Astrocyte (in vitro differentiated cells and primary cell): Measurements from ENCODE around the gene PTGR3. TPM values are rescaled to one million over a fixed set of nuclear protein-coding genes. Genes with fewer than 3 reads are reported as not detected.
A peak's percentile ranks its signal among the peaks of the same experiment; 100 is the strongest.

Source experiments
- DNase-seq: peaks from one replicate; pipeline ENCODE4 v3.0.0-alpha.2; 2010; ENCODE audit warnings: low read depth
- FAIRE-seq: peaks from 2 replicates; lab custom pipeline; 2011; peaks lifted over from hg19 to GRCh38; lab: Jason Lieb, UNC
- H2AFZ ChIP-seq: 2 replicates; pipeline ENCODE4 v1.6.0; 2012; ENCODE audit warnings: low read depth, low read length, inconsistent platforms
- H3K27ac ChIP-seq: 2 replicates; pipeline ENCODE4 v1.5.1; 2011; ENCODE audit warnings: low read depth, low read length, inconsistent platforms
- H3K27me3 ChIP-seq: 2 replicates; pipeline ENCODE4 v1.6.0; 2011; ENCODE audit warnings: low read length, inconsistent platforms; ENCODE audit not compliant: insufficient read depth
- H3K36me3 ChIP-seq: 2 replicates; pipeline ENCODE4 v1.5.1; 2011; ENCODE audit warnings: low read length, inconsistent platforms; ENCODE audit not compliant: insufficient read depth
- H3K4me1 ChIP-seq: 2 replicates; pipeline ENCODE4 v1.5.1; 2011; ENCODE audit warnings: low read length, inconsistent platforms; ENCODE audit not compliant: insufficient read depth
- H3K4me2 ChIP-seq: 2 replicates; pipeline ENCODE4 v1.6.0; 2012; ENCODE audit warnings: low read length, inconsistent platforms
- H3K4me3 ChIP-seq: 2 replicates; pipeline ENCODE4 v1.5.1; 2011; ENCODE audit warnings: low read depth, mild to moderate bottlenecking, low read length, inconsistent platforms; ENCODE audit not compliant: insufficient read depth
- H3K79me2 ChIP-seq: 2 replicates; pipeline ENCODE4 v1.6.0; 2012; ENCODE audit warnings: mild to moderate bottlenecking, low read length, inconsistent platforms; ENCODE audit not compliant: insufficient read depth
- H3K9ac ChIP-seq: 2 replicates; pipeline ENCODE4 v1.6.0; 2012; ENCODE audit warnings: mild to moderate bottlenecking, low read length, inconsistent platforms
- H3K9me3 ChIP-seq: 2 replicates; pipeline ENCODE4 v1.5.1; 2012; ENCODE audit warnings: low read depth, mild to moderate bottlenecking, low read length, inconsistent platforms; ENCODE audit not compliant: insufficient read depth
- H4K20me1 ChIP-seq: 2 replicates; pipeline ENCODE4 v1.6.0; 2012; ENCODE audit warnings: low read length, inconsistent platforms; ENCODE audit not compliant: insufficient read depth
- H3K27ac Mint-ChIP-seq: one replicate; pipeline ENCODE4 v1.8.0; 2021; ENCODE audit warnings: mild to moderate bottlenecking, mixed read lengths; ENCODE audit not compliant: unreplicated experiment
- H3K27me3 Mint-ChIP-seq: one replicate; pipeline ENCODE4 v1.8.0; 2021; ENCODE audit warnings: low read depth, mixed read lengths; ENCODE audit not compliant: unreplicated experiment
- H3K36me3 Mint-ChIP-seq: one replicate; pipeline ENCODE4 v1.8.0; 2021; ENCODE audit warnings: low read depth, mixed read lengths; ENCODE audit not compliant: unreplicated experiment
- H3K4me1 Mint-ChIP-seq: one replicate; pipeline ENCODE4 v1.8.0; 2021; ENCODE audit warnings: low read depth, mixed read lengths; ENCODE audit not compliant: unreplicated experiment
- H3K4me3 Mint-ChIP-seq: one replicate; pipeline ENCODE4 v1.8.0; 2021; ENCODE audit warnings: mild to moderate bottlenecking, moderate library complexity, mixed read lengths; ENCODE audit not compliant: unreplicated experiment
- H3K9me3 Mint-ChIP-seq: one replicate; pipeline ENCODE4 v1.8.0; 2021; ENCODE audit warnings: mild to moderate bottlenecking, mixed read lengths; ENCODE audit not compliant: unreplicated experiment
- EZH2 ChIP-seq: IDR thresholded peaks from 2 replicates; pipeline ENCODE4 v1.6.1; 2012; ENCODE audit warnings: mild to moderate bottlenecking, low read length, inconsistent platforms; ENCODE audit not compliant: insufficient read depth
- total RNA-seq: library from RNA; stranded (reverse); gene quantifications from 2 replicates; pipeline ENCODE4 v1.2.1, GENCODE V29; 2021
- TF ChIP-seq, protein P1 (sequence below): IDR thresholded peaks from 2 replicates; pipeline ENCODE4 v1.5.1; 2011; ENCODE audit warnings: low read depth, mild to moderate bottlenecking, inconsistent platforms, low read length, moderate library complexity; ENCODE audit not compliant: insufficient read depth

Gene PTGR3
- total RNA-seq, 1 donor from 2014 or later: 8.4 TPM

DNA sequence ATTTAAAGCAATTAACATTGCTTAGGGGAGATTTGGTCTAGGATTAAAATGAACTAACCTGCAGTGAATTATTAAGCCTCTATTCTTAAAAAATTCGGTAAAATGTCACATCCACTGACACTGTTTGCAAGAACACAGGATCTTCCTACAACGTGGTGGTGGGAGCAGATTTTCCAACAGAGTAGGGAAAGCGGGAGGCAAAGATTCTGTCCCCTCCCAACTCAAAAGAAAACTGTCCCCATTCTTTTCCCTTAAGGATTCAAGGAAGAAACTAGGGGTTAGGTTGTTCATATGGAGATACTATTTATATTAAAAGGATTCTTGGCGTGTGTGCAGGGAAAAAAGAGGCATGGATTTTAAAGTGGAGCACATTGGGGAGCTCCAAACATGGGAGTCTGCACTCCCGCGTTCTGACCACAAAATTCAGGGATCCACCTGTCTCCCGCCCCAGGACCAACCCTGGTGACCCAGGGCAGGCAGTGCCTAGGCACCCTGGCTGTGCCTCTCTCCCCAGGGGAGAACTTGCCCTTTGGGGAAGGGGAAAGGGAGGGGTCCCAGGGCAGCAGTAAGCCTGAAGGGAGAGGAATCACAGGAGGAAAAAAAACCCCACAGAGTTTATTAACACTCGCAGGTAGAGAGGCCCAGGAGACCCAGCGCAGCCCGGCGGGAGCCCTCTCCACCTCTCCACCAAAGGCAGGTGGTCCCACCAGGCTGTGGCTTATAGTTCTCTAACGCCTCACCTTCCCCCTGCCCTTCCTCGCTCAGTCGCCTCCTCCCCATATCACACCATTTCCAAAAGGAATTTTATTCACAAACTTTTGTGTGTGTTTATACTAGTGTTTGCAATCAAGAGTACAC lies 2.3 kb downstream of the PTGR3 start:
- Histone ChIP-seq H3K79me2 (peaks cover 61% of the 10 kb centered on the region), H2AFZ (no peak overlapping the region), H3K27ac (no peak overlapping the region), H3K4me1 (peaks cover 35% of the 10 kb centered on the region), H3K36me3 (no peaks in the 10 kb centered on the region), H3K4me2 (peak overlapping the region; percentile 88), H3K27me3 (no peaks in the 10 kb centered on the region), H3K9me3 (no peaks in the 10 kb centered on the region), H3K4me3 (peak overlapping the region; percentile 79), H3K9ac (peak overlapping the region; percentile 76), H4K20me1 (peaks cover 47% of the 10 kb centered on the region)
- no peak for DNase-seq
- Mint-ChIP-seq H3K4me1 (peaks cover 26% of the 10 kb centered on the region), H3K27ac (no peak overlapping the region), H3K4me3 (peak overlapping the region; percentile 90), H3K9me3 (no peaks in the 10 kb centered on the region), H3K36me3 (no peaks in the 10 kb centered on the region), H3K27me3 (peaks cover 39% of the 10 kb centered on the region)
- no peak for FAIRE-seq
- no peak for TF ChIP-seq EZH2
- TF ChIP-seq, protein P1, sequence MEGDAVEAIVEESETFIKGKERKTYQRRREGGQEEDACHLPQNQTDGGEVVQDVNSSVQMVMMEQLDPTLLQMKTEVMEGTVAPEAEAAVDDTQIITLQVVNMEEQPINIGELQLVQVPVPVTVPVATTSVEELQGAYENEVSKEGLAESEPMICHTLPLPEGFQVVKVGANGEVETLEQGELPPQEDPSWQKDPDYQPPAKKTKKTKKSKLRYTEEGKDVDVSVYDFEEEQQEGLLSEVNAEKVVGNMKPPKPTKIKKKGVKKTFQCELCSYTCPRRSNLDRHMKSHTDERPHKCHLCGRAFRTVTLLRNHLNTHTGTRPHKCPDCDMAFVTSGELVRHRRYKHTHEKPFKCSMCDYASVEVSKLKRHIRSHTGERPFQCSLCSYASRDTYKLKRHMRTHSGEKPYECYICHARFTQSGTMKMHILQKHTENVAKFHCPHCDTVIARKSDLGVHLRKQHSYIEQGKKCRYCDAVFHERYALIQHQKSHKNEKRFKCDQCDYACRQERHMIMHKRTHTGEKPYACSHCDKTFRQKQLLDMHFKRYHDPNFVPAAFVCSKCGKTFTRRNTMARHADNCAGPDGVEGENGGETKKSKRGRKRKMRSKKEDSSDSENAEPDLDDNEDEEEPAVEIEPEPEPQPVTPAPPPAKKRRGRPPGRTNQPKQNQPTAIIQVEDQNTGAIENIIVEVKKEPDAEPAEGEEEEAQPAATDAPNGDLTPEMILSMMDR: no peak

DNA sequence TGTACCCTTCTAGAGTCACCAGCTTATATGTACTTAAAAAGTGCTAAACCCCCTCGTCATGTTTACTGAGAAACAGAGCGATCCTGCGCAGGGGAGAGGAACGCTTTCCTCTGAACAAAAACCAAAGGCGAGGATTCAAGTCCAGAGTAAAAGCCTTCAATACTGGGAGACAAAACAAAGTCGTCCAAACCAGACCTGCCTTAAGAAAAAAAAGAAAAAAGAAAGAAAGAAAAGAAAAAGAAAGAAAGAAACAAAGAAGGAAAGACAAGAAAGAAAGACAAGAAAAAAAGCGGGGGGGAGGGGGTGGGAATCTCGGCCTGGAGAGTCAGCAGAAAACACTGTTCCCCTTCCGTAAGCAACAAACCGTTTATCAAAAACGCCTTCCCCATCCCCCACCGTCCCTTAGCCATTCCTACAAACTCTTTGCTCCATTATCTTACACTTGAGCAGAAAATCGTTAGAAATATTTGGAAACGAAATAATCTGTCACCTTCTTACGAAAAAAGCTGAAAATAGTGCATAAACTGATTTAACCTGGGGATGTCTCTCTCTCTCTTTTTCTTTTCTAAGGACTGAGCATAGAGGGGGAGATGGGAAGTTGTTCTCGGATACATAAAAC lies 3.3 kb downstream of the PTGR3 start:
- H3K4me1 ChIP-seq: peaks cover 35% of the 10 kb centered on the region
- H2AFZ ChIP-seq: no peak overlapping the region
- H3K9me3 ChIP-seq: no peaks in the 10 kb centered on the region
- FAIRE-seq: no peak
- H3K36me3 ChIP-seq: no peaks in the 10 kb centered on the region
- H3K9ac ChIP-seq: peak overlapping the region; percentile 47
- Mint-ChIP-seq H3K27me3 (peaks cover 41% of the 10 kb centered on the region), H3K27ac (no peak overlapping the region), H3K36me3 (no peaks in the 10 kb centered on the region), H3K4me1 (peaks cover 26% of the 10 kb centered on the region), H3K9me3 (no peaks in the 10 kb centered on the region), H3K4me3 (peak overlapping the region; percentile 69)
- DNase-seq: no peak
- H3K27ac ChIP-seq: no peak overlapping the region
- TF ChIP-seq EZH2: peak; percentile 17
- TF ChIP-seq, protein P1: no peak
- H3K27me3 ChIP-seq: no peaks in the 10 kb centered on the region
- H3K79me2 ChIP-seq: peaks cover 66% of the 10 kb centered on the region
- peak overlapping the region; percentile 41 for H3K4me3 ChIP-seq
- H4K20me1 ChIP-seq: peaks cover 47% of the 10 kb centered on the region
- peak overlapping the region; percentile 81 for H3K4me2 ChIP-seq
